Activated CD4-positive, alpha-beta T cell treated with anti-CD3 and anti-CD28 coated beads, Interleukin-2, amount 10 ng/mL, durations not matched to agents 24 days and 14 days (primary cell): Measurements from ENCODE around the gene HBA1. TPM values are rescaled to one million over a fixed set of nuclear protein-coding genes. Genes with fewer than 3 reads are reported as not detected.

Experiments used
- total RNA-seq: library from RNA; stranded (reverse); gene quantifications from 2 replicates; pipeline ENCODE4 v1.2.3, GENCODE V29; 2022

The HBA1 gene
- total RNA-seq, 1 donor from 2014 or later = not detected

Other genes starting within 250 kb of the HBA1 start
- gene POLR3K, start 123.1 kb upstream of the HBA1 start, total RNA-seq = 88.9 and 89.8 TPM in 2 replicates
- gene SNRNP25, start 122.9 kb upstream of the HBA1 start, total RNA-seq = 97.7 and 99.9 TPM in 2 replicates
- 0.26 and 0.76 TPM in 2 replicates for gene RHBDF1, start 104.0 kb upstream of the HBA1 start, total RNA-seq
- gene MPG, start 98.5 kb upstream of the HBA1 start, total RNA-seq = 68.4 and 72.6 TPM in 2 replicates
- 52.9 and 53.8 TPM in 2 replicates for gene NPRL3, start 38.0 kb upstream of the HBA1 start, total RNA-seq
- not detected in 2 replicates for gene HBZ, start 24.0 kb upstream of the HBA1 start, total RNA-seq
- gene HBM, start 10.7 kb upstream of the HBA1 start, total RNA-seq = not detected in 2 replicates
- gene HBA2, start 3.8 kb upstream of the HBA1 start, total RNA-seq = 0.33 TPM in 1 of 2 replicates, not detected in the other
- gene HBQ1, start 3.8 kb downstream of the HBA1 start, total RNA-seq = 0.69 and 1.6 TPM in 2 replicates
- 82.3 and 87.9 TPM in 2 replicates for gene LUC7L, start 52.8 kb downstream of the HBA1 start, total RNA-seq
- 17.3 and 18.6 TPM in 2 replicates for gene FAM234A, start 58.1 kb downstream of the HBA1 start, total RNA-seq
- 0.14 TPM in 1 of 2 replicates, not detected in the other for gene RGS11, start 99.3 kb downstream of the HBA1 start, total RNA-seq
- not detected in 2 replicates for gene ARHGDIG, start 103.9 kb downstream of the HBA1 start, total RNA-seq
- not detected in 2 replicates for gene PDIA2, start 106.5 kb downstream of the HBA1 start, total RNA-seq
- 26.7 and 27.9 TPM in 2 replicates for gene AXIN1, start 176.0 kb downstream of the HBA1 start, total RNA-seq
- 106 and 109 TPM in 2 replicates for gene MRPL28, start 193.9 kb downstream of the HBA1 start, total RNA-seq
- gene PGAP6, start 205.3 kb downstream of the HBA1 start, total RNA-seq = 34.1 and 37.8 TPM in 2 replicates
- gene NME4, start 220.5 kb downstream of the HBA1 start, total RNA-seq = 64.3 and 64.8 TPM in 2 replicates
- gene DECR2, start 225.2 kb downstream of the HBA1 start, total RNA-seq = 17.6 and 18.5 TPM in 2 replicates
- 40.2 and 40.5 TPM in 2 replicates for gene RAB11FIP3, start 249.0 kb downstream of the HBA1 start, total RNA-seq